ENCODE measurements around the gene ASXL3.

The ASXL3 gene

GRCh38 chr18:33751613-33752221 lies 173.7 kb downstream of the ASXL3 start:
- H3K36me3 ChIP-seq (ENCODE audit: control insufficient read depth, insufficient read depth, low read length, severe bottlenecking), result no peaks in the 10 kb centered on the region
- H3K27me3 ChIP-seq (replicated peaks; ENCODE audit: control insufficient read depth, insufficient read depth, low read length), result no peaks in the 10 kb centered on the region
- DNase-seq (ENCODE audit: low read depth), result peak; percentile 76
- H3K4me1 ChIP-seq (ENCODE audit: control insufficient read depth, insufficient read depth, low read length), result peaks cover 18% of the 10 kb centered on the region
- H3K9me3 ChIP-seq (ENCODE audit: control insufficient read depth, low read length), result no peaks in the 10 kb centered on the region
- no peak overlapping the region for H3K9ac ChIP-seq (ENCODE audit: low read length)
- no peak overlapping the region for H3K4me3 ChIP-seq (ENCODE audit: low read length)

DNA sequence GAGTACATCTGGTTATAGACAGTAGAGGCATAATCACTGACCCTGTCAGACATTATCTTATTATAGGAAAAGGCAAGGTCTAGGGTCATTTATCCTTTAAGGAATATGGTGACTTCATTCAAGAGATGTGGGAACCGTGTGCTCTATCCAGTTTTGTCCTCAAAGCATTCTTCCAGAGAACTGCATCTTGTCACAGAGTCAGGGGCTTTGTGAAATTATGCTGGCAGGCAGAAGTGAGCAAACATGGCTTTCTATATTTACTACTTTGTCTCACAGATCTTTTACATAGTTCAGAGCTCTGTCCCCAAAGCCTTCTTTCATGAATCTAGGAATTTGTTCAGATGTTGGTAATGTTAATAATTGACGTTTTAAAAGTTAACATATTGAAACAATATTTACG lies 177.4 kb downstream of the ASXL3 start:
- H3K4me3 ChIP-seq (ENCODE audit: low read length), result no peak overlapping the region
- peaks cover 22% of the 10 kb centered on the region for H3K4me1 ChIP-seq (ENCODE audit: control insufficient read depth, insufficient read depth, low read length)
- H3K9ac ChIP-seq (ENCODE audit: low read length), result no peak overlapping the region
- no peaks in the 10 kb centered on the region for H3K27me3 ChIP-seq (replicated peaks; ENCODE audit: control insufficient read depth, insufficient read depth, low read length)
- no peak for DNase-seq (ENCODE audit: low read depth)
- H3K9me3 ChIP-seq (ENCODE audit: control insufficient read depth, low read length), result no peaks in the 10 kb centered on the region
- H3K36me3 ChIP-seq (ENCODE audit: control insufficient read depth, insufficient read depth, low read length, severe bottlenecking), result no peaks in the 10 kb centered on the region

- Histone ChIP-seq H3K9ac (ENCODE audit: low read length) (no peak overlapping the region), H3K9me3 (ENCODE audit: control insufficient read depth, low read length) (no peaks in the 10 kb centered on the region), H3K4me1 (ENCODE audit: control insufficient read depth, insufficient read depth, low read length) (peaks cover 19% of the 10 kb centered on the region), H3K4me3 (ENCODE audit: low read length) (peak overlapping the region; percentile 44), H3K27me3 (replicated peaks; ENCODE audit: control insufficient read depth, insufficient read depth, low read length) (no peaks in the 10 kb centered on the region), H3K36me3 (ENCODE audit: control insufficient read depth, insufficient read depth, low read length, severe bottlenecking) (no peaks in the 10 kb centered on the region)
- peak; percentile 59 for DNase-seq (ENCODE audit: low read depth)
Observed at GRCh38 chr18:33755931-33756560, 178.0 kb downstream of the ASXL3 start.

GRCh38 chr18:33757037-33757436 lies 179.0 kb downstream of the ASXL3 start:
- peak; percentile 1 for DNase-seq (ENCODE audit: low read depth)
- no peak overlapping the region for H3K9ac ChIP-seq (ENCODE audit: low read length)
- H3K4me1 ChIP-seq (ENCODE audit: control insufficient read depth, insufficient read depth, low read length), result peaks cover 19% of the 10 kb centered on the region
- H3K9me3 ChIP-seq (ENCODE audit: control insufficient read depth, low read length), result no peaks in the 10 kb centered on the region
- no peak overlapping the region for H3K4me3 ChIP-seq (ENCODE audit: low read length)
- no peaks in the 10 kb centered on the region for H3K27me3 ChIP-seq (replicated peaks; ENCODE audit: control insufficient read depth, insufficient read depth, low read length)
- H3K36me3 ChIP-seq (ENCODE audit: control insufficient read depth, insufficient read depth, low read length, severe bottlenecking), result no peaks in the 10 kb centered on the region

- Histone ChIP-seq H3K9ac (ENCODE audit: low read length) (no peak overlapping the region), H3K36me3 (ENCODE audit: control insufficient read depth, insufficient read depth, low read length, severe bottlenecking) (no peaks in the 10 kb centered on the region), H3K4me3 (ENCODE audit: low read length) (no peak overlapping the region), H3K4me1 (ENCODE audit: control insufficient read depth, insufficient read depth, low read length) (peaks cover 7% of the 10 kb centered on the region), H3K27me3 (replicated peaks; ENCODE audit: control insufficient read depth, insufficient read depth, low read length) (no peaks in the 10 kb centered on the region), H3K9me3 (ENCODE audit: control insufficient read depth, low read length) (no peaks in the 10 kb centered on the region)
- DNase-seq (ENCODE audit: low read depth), result peak; percentile 61
Observed at GRCh38 chr18:33761363-33761762, 183.3 kb downstream of the ASXL3 start.

GRCh38 chr18:33781429-33781828 lies 203.4 kb downstream of the ASXL3 start:
- H3K4me3 ChIP-seq (ENCODE audit: low read length), result no peak overlapping the region
- no peaks in the 10 kb centered on the region for H3K9me3 ChIP-seq (ENCODE audit: control insufficient read depth, low read length)
- no peak for DNase-seq (ENCODE audit: low read depth)
- H3K4me1 ChIP-seq (ENCODE audit: control insufficient read depth, insufficient read depth, low read length), result no peaks in the 10 kb centered on the region
- no peaks in the 10 kb centered on the region for H3K27me3 ChIP-seq (replicated peaks; ENCODE audit: control insufficient read depth, insufficient read depth, low read length)
- H3K9ac ChIP-seq (ENCODE audit: low read length), result no peak overlapping the region
- H3K36me3 ChIP-seq (ENCODE audit: control insufficient read depth, insufficient read depth, low read length, severe bottlenecking), result no peaks in the 10 kb centered on the region
